ENCODE results near the gene OLAH. TPM values are rescaled to one million over a fixed set of nuclear protein-coding genes. Genes with fewer than 3 reads are reported as not detected.

OLAH gene
- total RNA-seq, 2 experiments from 2014 or later: 0.74 TPM; not detected in 1

GRCh38 chr10:15112657-15113056 lies 68.9 kb downstream of the OLAH start:
- peak; percentile 25 for DNase-seq
- Mint-ChIP-seq H3K9me3 (no peaks in the 10 kb centered on the region), H3K36me3 (ENCODE audit: low read depth) (peaks cover 22% of the 10 kb centered on the region), H3K27me3 (ENCODE audit: low read depth) (no peaks in the 10 kb centered on the region), H3K27ac (no peak overlapping the region), H3K4me1 (ENCODE audit: low read depth) (peaks cover 4% of the 10 kb centered on the region), H3K4me3 (no peak overlapping the region)
- CTCF ChIA-PET: interaction anchor here (0.9 to 1.2 kb wide), 2 partner anchors 30 to 141 kb away, joined by 3 read pairs; no protein-coding TSS in a partner anchor
- intact Hi-C loops (cut with micrococcal nuclease): no loop called here

- Mint-ChIP-seq H3K27me3 (ENCODE audit: low read depth) (no peaks in the 10 kb centered on the region), H3K4me1 (ENCODE audit: low read depth) (peaks cover 4% of the 10 kb centered on the region), H3K36me3 (ENCODE audit: low read depth) (peaks cover 19% of the 10 kb centered on the region), H3K9me3 (no peaks in the 10 kb centered on the region), H3K27ac (no peak overlapping the region), H3K4me3 (no peak overlapping the region)
- intact Hi-C loops (cut with micrococcal nuclease): no loop called here
- DNase-seq: no peak
- CTCF ChIA-PET: interaction anchor here (0.6 to 1.5 kb wide), 5 partner anchors 9 to 615 kb away, joined by 3 to 5 read pairs (median 4); no protein-coding TSS in a partner anchor
These were observed 70.0 kb downstream of the OLAH start for GRCh38 chr10:15113766-15114165.

- H3K9me3 Mint-ChIP-seq: no peaks in the 10 kb centered on the region
- no peak overlapping the region for H3K4me3 Mint-ChIP-seq
- intact Hi-C loops (cut with micrococcal nuclease): no loop called here
- H3K27me3 Mint-ChIP-seq (ENCODE audit: low read depth): no peaks in the 10 kb centered on the region
- peaks cover 24% of the 10 kb centered on the region for H3K36me3 Mint-ChIP-seq (ENCODE audit: low read depth)
- peaks cover 4% of the 10 kb centered on the region for H3K4me1 Mint-ChIP-seq (ENCODE audit: low read depth)
- no peak for DNase-seq
- CTCF ChIA-PET: interaction anchor here (2.4 kb wide), 1 partner anchor 10 kb away, joined by 14 read pairs; no protein-coding TSS in a partner anchor
- H3K27ac Mint-ChIP-seq: no peak overlapping the region
These were observed 72.5 kb downstream of the OLAH start for GRCh38 chr10:15116225-15116624.

GRCh38 chr10:15118615-15119014 lies 74.9 kb downstream of the OLAH start:
- Mint-ChIP-seq H3K4me1 (ENCODE audit: low read depth) (peaks cover 17% of the 10 kb centered on the region), H3K36me3 (ENCODE audit: low read depth) (peaks cover 20% of the 10 kb centered on the region), H3K27ac (no peak overlapping the region), H3K4me3 (no peak overlapping the region), H3K27me3 (ENCODE audit: low read depth) (no peaks in the 10 kb centered on the region), H3K9me3 (no peaks in the 10 kb centered on the region)
- CTCF ChIA-PET: interaction anchor here (0.9 to 2.8 kb wide), 3 partner anchors 13 to 147 kb away, joined by 3 to 11 read pairs (median 3); no protein-coding TSS in a partner anchor
- DNase-seq: no peak
- intact Hi-C loops (cut with micrococcal nuclease): no loop called here

GRCh38 chr10:15120523-15120922 lies 76.8 kb downstream of the OLAH start:
- Mint-ChIP-seq H3K36me3 (ENCODE audit: low read depth) (peaks cover 26% of the 10 kb centered on the region), H3K4me3 (no peak overlapping the region), H3K27me3 (ENCODE audit: low read depth) (no peaks in the 10 kb centered on the region), H3K27ac (no peak overlapping the region), H3K4me1 (ENCODE audit: low read depth) (peaks cover 32% of the 10 kb centered on the region), H3K9me3 (no peaks in the 10 kb centered on the region)
- intact Hi-C loops (cut with micrococcal nuclease): loop anchor here (5.0 to 10.0 kb wide), 5 partner anchors 473 to 1907 kb away; no protein-coding TSS in a partner anchor
- DNase-seq: no peak
- CTCF ChIA-PET: interaction anchor here (3.6 kb wide), 1 partner anchor 15 kb away, joined by 11 read pairs; no protein-coding TSS in a partner anchor

- Mint-ChIP-seq H3K4me3 (no peak overlapping the region), H3K4me1 (ENCODE audit: low read depth) (peaks cover 32% of the 10 kb centered on the region), H3K27me3 (ENCODE audit: low read depth) (no peaks in the 10 kb centered on the region), H3K27ac (peak overlapping the region; percentile 86), H3K36me3 (ENCODE audit: low read depth) (peaks cover 33% of the 10 kb centered on the region), H3K9me3 (no peaks in the 10 kb centered on the region)
- DNase-seq: no peak
- CTCF ChIA-PET: interaction anchor here (0.7 to 3.6 kb wide), 4 partner anchors 8 to 1746 kb away, joined by 3 to 11 read pairs (median 4); no protein-coding TSS in a partner anchor
- intact Hi-C loops (cut with micrococcal nuclease): loop anchor here (1.0 to 10.0 kb wide), 6 partner anchors 46 to 1906 kb away; no protein-coding TSS in a partner anchor
These were observed 78.0 kb downstream of the OLAH start for GRCh38 chr10:15121707-15122106.

- Mint-ChIP-seq H3K27me3 (ENCODE audit: low read depth) (no peaks in the 10 kb centered on the region), H3K4me1 (ENCODE audit: low read depth) (peaks cover 32% of the 10 kb centered on the region), H3K27ac (peak overlapping the region; percentile 86), H3K9me3 (no peaks in the 10 kb centered on the region), H3K4me3 (no peak overlapping the region), H3K36me3 (ENCODE audit: low read depth) (peaks cover 35% of the 10 kb centered on the region)
- intact Hi-C loops (cut with micrococcal nuclease): loop anchor here (1.0 to 10.0 kb wide), 10 partner anchors 19 to 1905 kb away; partner anchors contain the start of gene RPP38
- peak; percentile 59 for DNase-seq
- CTCF ChIA-PET: interaction anchor here (0.6 to 3.6 kb wide), 6 partner anchors 9 to 49 kb away, joined by 3 to 11 read pairs (median 4); no protein-coding TSS in a partner anchor
These were observed 78.8 kb downstream of the OLAH start for GRCh38 chr10:15122477-15123030.

Other genes starting within 250 kb of the OLAH start
- 1 to 10 TPM; 1.6 to 1.8 TPM for gene CDNF, start 205.9 kb upstream of the OLAH start, total RNA-seq
- gene HSPA14, start 205.6 kb upstream of the OLAH start, total RNA-seq: 10 to 100 TPM; 28.1 to 29.9 TPM
- 10 to 100 TPM; 19.6 to 21.3 TPM for gene MSANTD7, start 205.6 kb upstream of the OLAH start, total RNA-seq
- gene SUV39H2, start 165.1 kb upstream of the OLAH start, total RNA-seq: 10 to 100 TPM; 35.8 to 38.2 TPM
- gene DCLRE1C, start 89.8 kb upstream of the OLAH start, total RNA-seq: 10 to 100 TPM in 1 of 2 experiments, 1 to 10 TPM in 1; 9.8 to 13.9 TPM
- gene MEIG1, start 84.6 kb upstream of the OLAH start, total RNA-seq: under 1 TPM; 0.81 to 0.93 TPM
- gene ACBD7, start 44.8 kb downstream of the OLAH start, total RNA-seq: under 1 TPM; 0.72 to 0.94 TPM
- 10 to 100 TPM; 15.6 to 16.3 TPM for gene RPP38, start 53.4 kb downstream of the OLAH start, total RNA-seq
- 10 to 100 TPM; 20.4 to 22.3 TPM for gene NMT2, start 124.8 kb downstream of the OLAH start, total RNA-seq

Data from activated naive CD4-positive, alpha-beta T cell treated with anti-CD3 and anti-CD28 coated beads for 36 hours (primary cell).